NCI-H524 treated with DMSO at 0.1 percent for 48 hours (cell line): Measurements from ENCODE around the gene PLEKHF1.
"Not testable (repeated sequence)": the region's sequence is repeated elsewhere in the genome, so short reads cannot be mapped to it uniquely, and the experiment has no call there.

ENCODE experiments used
- DNase-seq: peaks from one replicate; lab custom pipeline; 2025; lab: John Stamatoyannopoulos, UW

PLEKHF1 gene

DNA sequence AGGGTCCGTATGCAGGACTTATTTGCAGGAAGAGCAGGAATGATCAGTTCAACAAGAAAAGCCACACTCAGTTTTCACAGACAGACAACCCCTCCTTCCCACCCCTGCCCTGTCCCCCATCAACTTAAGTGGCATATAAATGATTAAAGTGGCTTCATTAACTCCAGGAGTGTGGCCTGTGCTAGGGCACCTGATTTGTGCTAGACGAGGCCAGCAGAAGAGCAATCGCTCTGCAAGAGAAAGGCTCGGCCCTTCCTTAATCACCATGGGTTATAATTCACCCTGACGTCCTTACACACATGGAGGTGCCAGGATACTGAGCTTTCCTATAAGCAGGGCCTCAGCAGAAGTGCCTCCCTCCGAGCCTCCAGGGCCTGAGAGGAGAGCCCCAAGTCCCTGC, 35.2 kb downstream of the PLEKHF1 start:
- DNase-seq: no peak

DNA sequence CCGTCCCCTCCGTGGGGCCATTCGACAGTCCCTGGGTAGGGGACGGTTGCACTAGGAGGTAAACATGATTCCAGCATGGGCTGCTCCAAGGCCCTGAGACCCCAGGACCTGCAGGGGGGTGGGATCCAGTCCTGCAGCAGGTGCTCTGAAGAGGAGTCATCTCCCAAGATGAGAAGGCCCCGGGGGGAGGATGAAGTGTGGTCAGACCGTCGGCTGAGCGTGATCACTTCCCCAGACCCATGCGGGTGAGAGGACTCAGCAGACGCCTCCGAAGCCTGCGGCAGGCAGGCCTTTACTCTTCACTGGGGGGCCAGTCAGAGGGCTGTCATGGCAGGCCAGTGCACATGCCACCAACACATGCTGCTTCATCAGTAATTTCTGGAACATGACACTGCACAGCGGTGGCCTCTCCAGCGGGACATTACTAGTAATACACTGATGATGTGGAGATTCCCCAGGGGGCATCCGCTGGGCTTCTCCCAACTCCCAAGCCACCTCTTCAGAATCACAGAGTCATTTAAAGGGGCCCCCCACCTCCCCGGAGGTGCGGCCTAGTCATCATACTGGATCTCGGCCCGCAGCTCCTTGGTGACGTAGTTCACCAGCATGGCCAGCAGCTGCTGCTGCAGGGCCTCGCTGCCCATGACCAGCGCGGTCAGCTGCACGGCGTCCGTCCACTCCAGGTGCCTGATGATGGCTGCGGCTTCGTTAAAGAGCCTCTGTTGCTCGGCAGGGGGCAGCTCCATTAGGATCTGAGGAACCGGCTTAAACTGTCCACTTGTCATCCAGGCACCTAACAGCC, 37.1 kb downstream of the PLEKHF1 start:
- DNase-seq: no peak

DNA sequence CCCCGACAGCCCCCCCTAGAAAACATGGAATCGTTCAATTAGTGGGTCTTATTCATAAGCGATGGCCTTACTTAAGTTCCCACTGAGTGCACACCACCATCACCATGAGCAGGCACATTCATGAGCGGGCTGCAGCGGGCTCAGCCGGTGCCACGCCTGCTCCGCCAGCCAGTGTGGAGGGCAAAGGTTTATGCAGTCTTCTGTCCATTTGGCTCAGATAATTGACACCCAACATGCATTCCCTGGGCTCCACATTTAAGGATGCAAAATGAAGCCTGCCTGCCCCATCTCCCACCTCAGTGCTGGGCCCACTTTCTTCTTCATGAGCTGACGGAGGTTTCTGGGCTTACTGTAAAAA, 37.7 kb downstream of the PLEKHF1 start:
- no peak for DNase-seq

DNA sequence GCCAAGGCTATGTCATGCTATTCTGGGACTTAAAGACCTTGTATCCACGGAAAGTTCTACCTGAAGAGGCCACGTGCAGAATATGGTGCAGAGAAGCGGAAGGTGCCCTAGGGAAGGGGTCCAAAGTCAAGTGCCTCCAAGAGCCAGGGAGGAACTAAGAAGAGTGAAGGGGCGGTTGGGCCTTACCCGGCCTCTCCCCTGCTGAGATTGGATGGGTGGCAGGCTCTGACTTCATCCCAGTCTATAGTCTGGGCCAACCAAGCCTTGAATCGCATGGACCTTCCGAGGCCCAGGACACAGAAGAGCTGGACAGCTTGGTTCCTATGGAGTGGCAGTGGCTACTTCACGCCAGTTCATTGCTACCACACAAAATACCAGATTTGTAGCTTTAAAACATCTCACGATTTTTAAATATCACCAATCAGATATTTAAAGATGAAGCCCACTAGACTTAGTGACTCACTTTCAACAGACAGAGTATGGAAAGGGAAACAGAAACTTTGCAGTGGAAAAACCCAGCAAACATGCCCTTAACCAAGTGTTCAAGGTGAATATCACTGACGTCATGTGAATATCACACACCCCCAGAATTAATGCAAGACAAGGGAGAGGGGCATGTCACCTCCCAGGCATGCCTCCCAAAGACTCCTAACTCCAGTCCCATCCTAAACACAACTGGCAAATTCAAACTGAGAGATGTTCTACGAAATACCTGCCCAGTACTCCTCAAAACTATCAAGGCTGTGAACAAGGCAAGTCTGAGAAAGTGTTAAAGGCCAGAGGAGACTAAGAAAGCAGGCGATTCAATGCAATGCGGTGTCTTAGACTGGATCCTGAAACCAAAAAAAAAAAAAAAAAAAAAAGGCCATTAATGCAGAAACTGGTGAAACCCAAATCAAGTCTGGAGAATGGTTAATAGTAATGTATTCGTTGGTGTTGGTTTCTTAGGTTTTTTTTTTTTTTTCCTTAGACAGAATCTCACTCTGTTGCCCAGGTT, 39.6 kb downstream of the PLEKHF1 start:
- DNase-seq: no peak

DNA sequence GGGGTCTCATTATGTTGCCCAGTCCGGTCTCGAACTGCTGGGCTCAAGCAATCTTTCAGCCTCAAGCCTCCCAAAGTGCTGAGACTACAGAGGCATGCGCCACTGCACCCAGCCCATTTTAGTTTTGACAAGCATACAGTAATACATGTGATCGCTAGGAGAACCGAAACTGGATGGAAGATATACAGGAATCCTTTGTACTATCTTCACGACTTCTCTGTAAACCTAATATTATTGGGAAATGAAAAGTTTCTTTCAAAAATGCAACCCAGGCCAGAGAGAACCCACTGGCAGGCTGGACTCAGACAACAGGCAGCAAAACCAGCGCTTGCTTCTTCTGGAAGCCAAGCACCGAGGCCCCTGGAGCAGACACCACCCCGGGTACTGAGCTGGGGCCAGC, 40.4 kb downstream of the PLEKHF1 start:
- DNase-seq: no peak

DNA sequence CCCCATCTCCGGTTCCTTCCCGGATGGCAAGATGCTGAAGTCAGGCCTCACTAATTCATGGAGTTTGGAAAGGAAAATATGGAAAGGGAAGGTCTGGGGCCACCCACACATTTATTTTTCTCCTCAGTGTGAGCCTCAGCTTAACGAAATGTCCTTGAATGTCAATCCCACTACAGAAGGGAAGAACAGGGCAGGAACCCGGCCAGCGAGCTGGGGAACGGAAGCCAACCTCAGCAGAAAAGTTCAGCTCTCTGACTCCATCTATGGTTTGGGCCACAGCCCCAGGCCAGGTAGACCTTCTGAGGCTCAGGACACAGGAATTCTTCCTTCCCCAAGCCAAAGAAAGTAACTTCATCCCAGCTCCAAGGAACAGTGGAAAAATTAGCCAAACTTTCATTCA, 41.4 kb downstream of the PLEKHF1 start:
- no peak for DNase-seq

DNA sequence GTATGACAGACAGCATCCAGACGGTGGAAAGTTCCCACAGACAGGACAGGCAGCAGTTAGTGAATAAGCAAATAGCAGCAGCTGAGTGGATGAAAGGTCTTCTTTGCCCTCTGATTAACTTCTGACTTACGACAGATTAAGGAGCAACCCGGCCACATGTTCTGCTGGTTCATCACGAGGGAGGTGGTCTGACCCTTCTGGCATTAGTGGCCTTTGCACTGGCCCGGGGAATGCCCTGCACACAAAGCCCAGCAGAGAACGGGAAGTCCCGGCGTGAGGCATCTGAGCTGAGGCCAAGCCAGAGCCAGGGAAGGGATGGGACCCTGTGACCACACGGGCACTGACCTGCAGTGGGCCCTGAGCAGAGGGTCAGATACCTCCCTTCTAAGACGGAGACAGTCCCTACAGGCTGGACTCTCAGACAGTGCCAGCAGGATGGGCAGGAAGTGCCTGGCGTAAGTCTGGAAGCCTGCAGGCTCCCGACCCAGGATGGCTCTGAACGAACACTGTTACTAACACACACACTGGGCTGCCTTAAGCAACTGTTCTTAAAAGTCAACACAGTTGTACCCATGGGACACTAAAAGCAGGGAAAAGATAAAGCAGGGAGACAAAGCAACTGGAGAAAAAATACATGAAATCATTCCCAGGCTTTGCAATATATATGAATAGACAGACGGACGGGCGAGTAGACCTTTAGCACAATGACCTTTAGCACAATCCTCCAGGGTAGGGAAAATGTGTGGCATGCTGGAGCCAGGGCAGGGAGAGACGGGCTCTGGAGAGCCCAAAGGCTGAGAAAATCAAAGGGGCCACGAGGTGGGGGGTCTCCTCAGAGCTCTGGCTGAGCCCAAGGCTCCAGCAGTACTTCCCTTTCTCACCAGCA, 43.5 kb downstream of the PLEKHF1 start:
- no peak for DNase-seq

DNA sequence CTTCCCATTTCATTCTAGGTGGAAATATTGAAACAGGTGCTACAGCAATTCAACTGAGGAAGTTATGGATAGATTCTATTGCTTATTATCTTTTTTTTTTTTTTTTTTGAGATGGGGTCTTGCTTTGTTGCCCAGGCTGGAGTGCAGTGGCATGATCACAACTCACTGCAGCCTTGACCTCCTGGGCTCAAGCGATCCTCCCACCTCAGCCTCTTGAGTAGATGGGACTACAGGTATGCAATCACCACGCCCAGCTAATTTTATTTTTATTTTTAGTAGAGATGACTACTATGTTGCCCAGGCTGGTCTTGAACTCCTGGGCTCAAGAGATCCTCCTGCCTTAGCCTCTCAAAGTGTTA, 44.2 kb downstream of the PLEKHF1 start:
- not testable (repeated sequence) for DNase-seq

DNA sequence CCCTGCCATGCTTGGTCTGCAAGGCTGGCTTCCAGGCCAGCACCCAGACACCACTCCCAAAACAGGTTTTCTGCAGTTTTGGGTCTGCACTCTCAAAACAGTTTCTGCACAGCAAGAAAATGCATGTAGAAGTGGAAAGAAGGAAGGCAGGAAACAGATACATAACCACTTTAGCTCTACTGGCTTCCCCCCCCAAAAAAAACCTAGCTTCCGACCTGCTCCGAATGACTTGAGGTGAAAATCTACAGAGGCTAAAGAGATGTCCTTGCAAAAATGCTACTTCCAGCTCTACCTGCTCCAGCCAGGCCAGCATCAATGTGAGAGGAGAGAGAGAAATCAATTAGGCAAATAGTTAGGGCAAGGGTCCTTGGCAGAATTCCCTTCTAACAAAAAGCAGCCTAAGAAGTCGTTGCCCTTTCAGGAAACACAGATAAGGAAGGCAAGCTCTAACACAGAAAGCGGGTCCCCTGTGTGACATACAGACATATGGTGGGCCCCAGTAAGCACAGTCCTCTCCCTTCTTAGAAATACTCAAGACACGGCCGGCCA, 46.4 kb downstream of the PLEKHF1 start:
- no peak for DNase-seq

DNA sequence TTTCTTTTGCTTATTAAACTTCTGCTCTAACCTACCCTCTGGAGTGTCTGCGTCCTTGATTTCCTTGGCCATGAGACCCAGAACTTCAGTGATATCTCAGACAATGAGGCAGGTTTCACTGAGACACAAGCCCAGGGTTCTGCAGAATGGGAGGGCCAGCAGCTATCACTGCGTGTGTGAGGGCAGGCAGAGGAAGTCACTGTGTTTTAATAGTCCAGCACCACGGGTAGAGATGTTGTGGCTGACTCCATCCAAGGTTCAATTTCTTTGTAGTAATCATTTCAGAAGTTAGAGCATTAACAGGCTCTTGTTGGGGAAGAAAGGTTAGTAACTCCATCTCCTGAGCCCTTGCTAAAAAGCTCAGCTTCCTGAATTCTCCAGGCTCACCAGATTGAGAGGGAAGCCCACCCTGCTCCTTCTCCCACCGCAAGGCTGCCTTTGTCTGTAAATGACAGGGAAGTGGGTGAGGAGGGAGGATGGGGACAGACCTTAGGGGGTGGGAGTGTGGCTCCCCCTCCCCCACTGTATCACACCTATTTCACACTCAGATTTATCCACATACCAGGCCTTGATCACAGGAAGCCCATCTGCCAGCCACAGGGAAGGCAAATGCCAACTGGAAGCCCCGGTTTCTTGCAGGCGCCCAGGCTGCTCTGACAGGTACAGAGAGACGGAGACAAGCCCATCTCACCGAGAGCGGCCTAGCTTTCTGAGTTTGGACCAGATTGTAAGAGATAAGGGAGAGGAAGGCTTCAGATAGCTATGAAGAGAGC, 47.7 kb downstream of the PLEKHF1 start:
- DNase-seq: no peak

DNA sequence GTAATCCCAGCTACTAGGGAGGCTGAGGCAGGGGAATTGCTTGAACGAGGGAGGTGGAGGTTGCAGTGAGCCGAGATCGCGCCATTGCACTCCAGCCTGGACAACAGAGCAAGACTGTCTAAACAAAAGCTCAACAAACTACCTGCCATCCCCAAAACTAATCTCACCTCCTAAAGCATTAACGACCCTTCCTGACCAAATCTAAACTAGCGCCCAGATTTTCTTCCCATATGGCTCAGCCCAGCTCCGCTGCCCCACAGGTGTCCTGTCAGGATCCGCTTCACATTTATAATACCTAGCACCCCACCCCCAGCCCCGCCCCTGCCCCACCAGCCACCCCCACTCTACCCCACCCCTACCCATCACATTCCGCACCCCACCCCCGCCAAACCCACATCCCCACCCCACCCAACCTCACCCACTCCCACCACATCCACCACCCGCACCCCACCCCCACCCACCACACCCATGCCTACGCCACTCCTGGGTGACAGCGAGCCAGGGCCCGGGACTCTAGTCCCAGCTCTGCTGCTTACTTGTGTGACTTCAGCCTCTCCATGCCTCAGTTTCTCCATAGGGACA, 49.2 kb downstream of the PLEKHF1 start:
- no peak for DNase-seq

DNA sequence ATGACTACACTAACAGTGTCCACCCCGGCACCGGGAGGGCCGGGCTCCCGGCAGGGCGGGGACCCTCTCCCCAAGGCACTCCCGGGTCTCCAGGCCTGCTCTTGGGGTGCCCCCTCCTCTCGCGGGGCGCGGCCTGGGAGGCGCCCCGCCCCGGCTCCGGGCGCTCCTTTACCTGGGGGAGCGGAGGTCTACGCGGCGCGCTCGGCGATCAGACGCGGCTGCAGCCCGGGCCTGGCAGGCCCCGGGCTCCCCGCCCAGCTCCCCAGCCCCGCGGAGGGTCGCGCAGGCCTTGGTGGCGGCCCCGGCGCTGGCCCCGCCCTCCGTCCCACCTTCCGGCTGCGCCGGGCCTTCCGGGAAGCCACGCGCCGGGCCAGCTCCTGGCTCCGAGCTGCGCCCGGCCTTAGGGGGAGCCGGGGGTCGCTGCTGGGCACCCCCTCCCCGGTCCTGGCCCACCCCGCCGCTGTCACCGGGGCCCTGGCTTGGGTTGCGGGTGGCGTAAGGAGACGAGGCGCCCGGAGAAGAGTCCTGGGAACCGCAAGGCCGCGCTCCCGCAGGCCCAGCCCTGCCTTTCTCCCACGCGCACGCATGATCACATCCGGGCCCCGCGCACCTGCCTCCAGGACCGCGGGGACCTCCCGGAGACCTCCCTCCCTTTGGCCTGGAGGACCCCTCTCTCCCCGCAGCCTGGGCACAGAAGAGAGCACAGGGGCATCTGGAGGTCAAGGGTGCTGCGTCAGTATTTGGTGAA, 49.9 kb downstream of the PLEKHF1 start, which contains the start of gene C19orf12:
Gene C19orf12, minus strand, starts transcription at position 309 of the 748 bp plus-strand sequence. CDS start 6,848 bp downstream, outside the sequence.
- no peak for DNase-seq

DNA sequence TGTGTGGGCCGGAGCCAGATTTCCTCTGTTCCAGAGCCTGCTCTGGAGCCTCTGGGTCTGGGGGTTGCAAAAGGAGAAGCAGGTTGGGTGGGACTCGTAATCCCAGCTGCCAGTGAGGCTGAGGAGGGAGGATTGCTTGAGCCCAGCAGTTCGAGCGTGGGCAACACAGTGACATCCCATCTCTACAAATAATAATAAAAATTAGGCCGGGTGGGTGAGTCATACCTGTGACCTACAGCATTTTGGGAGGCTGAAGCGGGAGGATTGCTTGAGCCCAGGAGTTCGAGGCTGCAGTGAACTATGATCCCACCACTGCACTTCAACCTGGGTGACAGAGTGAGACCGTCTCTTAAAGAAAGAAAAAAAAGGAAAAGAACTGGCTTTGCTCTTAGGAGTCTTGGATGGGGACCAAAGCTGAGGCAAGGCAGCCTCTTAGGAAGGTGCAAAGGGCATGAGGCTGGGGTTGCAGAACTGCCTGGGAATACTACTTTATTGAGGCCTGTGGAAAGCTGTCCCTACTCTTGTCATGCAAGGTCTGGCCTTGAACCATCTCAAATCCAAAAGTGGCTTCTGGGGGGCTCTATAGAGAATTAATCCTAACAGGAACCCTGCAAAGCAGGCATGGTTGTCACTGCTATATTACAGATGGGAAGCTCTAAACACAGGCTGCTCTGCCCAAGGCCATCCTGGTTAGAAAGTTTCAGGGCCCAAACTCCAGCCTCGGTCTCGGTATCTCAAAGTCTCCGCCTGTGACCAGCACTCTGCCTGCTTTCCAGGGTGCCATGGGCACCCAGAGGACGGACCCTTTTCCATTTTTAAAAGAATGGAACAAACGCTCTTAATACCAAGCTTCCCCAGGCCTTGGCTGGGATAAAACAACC, 50.7 kb downstream of the PLEKHF1 start:
- no peak for DNase-seq

DNA sequence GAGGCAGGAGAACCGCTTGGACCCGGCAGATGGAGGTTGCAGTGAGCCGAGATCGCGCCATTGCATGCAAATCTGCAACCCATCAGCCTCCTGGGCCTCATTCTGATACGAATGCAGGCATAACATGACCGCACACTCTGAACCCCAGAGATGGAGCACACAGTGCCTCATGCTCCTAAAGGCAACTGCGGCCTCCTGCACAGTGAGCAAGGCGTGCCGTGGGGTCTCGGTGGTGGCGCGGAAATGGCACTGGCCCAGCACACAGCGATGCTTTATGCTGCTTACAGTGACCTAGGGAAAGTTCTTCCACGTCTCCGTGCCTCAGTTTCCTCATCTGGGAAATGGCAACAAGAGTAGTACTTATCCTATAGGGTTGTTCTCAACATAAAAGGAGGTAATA, 51.8 kb downstream of the PLEKHF1 start:
- no peak for DNase-seq

DNA sequence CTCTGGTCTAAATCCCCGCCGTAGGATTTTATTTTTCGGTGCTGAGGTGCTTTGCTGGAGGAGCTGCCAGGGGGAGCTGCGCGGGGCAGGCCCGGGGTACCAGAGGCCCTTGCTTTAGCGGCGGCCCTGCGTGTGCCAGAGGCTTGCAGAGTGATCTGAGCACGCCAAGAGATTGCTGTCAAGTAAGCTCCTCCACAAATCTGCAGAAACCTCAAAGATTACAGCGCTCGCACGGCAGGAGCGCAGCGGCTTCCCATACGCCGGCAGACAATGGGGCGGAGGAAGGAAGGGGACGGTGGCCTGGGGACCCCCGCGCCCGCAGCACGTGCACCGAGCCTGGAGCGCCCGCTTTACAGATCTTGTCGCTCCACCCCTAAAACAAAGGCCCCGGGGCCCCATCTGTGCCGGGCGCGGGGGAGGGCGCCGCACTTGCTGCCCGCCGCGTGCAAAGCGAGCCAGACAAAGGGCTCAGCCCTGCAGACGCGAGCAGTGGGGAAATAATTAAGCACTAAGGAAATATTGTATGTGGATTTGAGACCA, 58.9 kb downstream of the PLEKHF1 start:
- no peak for DNase-seq

DNA sequence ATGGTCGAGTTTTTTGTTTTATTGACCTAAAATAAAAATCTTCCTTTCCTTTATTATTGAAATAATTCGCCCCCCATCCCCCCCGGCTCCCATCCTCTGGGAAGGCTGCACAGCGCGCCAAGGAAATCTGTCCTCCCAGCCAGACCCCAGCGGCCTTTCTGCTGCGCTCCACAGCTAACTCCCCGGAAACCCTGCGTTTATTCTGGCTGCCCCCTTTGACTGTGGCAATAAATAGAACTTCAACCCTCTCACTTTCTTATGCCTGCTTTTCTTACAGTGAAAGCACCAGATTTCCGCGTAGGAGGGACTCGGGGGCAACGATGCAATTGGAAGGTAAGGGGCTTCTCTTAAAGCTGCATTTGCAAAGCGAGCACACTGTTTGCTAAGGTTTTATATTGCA, 59.5 kb downstream of the PLEKHF1 start:
- no peak for DNase-seq
